GM19043 (cell line): Measurements from ENCODE around the gene CSMD2.

Experiments used
- ATAC-seq: cut with Tn5 transposase; IDR thresholded peaks from one replicate; pipeline ENCODE4 v1.9.1; 2021; ENCODE audit warnings: low read depth; ENCODE audit not compliant: unreplicated experiment

CSMD2 gene

DNA sequence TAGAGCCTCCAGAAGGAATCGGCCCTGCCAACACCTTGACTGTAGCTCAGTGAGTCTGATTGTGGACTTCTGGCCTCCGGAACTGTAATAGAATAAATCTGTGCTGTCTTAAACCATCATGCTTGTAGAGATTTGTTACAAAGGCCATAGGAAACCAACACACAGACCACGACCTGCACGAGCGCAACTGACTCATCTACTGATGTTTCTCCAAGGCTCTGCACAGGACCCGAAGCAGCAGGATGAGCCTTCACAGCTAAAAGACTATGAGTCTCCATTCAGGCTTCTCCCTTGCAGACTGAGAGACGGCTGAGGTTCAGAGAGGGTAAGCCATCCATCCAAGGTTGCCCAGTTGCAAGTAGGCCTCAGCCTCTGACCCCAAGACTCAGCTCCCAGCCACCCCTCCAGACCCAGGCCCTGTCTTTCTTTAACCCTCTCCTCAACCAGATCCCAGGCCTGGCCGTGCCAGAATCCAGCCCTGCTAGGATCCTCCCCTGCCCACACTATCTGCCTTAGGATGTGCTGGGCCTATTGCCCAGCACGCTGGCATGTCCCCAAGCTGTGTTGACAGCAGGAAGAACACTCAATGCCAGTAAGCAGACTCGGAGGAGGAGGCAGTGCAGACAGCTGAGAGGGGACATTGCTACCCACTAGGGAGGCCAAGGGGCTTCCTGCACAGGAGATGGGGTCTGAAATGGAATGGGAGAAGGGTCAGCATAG, 192.2 kb downstream of the CSMD2 start:
- no peak for ATAC-seq

DNA sequence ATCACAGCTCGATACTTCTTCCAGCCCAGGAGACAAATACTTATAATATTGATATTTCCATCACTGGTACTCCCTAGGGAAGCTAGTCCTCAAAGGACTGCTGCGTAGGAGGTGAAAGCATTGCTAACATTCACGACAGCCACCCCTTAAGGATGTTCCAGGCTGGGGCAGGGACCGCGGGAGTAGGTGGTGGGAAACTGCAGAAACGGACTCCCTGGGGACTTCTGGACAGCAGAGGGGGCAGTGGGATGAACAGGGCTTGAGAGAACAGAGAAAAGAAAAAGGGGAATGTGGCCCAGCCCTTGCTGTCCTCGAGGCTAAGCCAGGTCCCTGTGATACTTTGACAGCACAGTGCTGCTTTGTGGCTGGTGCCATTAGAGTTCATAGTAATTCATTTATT, 193.1 kb downstream of the CSMD2 start:
- ATAC-seq = no peak

DNA sequence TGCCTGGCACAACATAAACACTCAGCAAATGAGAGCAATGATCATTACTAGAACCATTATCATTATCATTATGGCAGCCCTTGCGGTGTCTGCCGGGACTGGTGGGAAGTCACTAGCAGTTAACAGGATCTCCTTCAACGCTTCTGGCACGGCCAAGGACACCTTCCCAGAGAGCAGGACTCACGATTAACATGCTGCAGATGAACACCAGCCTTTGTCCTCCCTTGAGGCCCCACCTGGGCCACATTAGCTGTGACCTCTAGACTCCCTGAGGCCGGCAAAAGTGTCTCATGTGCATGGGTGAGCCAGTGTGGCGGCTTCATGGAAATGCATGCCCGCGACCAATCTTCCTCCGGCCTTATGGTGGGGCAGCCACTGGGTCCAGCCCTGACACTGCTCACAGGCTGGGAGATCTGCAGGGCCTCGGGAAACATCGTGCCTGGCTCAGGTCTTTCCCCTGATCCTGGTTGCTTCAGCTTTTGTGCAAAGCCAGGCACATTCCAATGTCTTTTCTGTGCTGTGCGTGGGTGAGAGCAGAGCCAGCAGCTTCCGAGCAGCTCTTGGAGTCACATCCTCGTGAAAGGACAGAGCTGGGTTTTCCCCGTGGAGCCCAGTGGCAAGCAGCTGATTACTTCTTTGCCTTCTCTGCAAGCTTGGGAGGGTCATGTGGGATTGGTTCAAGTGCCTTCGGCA, 193.9 kb downstream of the CSMD2 start:
- no peak for ATAC-seq

DNA sequence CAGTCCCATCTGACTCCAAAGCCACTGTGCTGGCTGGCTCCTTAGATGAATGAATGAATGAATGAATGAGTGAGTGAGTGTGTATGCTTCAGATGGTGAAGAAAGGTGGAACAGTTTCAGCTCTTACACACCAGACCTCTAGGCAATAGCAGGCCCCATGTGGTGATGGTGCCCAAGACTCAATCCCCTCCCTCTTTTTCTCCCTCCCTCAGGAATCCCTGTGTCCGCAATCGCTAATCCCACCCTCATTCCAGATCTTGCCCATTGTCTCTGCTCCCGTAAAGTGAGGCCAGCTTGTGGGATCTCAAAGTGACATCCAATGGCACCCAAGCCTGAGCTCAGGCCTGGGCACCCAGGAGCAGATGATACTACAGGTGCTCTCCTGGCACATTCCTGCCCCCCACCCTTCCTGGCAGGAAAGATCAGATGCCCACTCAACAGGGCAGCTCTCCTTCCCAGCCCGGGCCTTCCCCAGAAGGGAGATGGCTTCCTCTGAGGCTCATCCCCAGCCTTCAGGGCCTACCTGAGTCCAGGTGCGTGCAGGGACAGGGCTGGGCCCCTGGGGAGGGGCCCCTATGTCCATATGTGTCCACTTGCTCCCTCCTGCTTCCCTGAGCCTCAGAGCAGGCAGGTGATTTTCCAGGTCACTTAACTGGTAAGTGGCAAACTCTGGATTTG, 194.7 kb downstream of the CSMD2 start:
- ATAC-seq = no peak

DNA sequence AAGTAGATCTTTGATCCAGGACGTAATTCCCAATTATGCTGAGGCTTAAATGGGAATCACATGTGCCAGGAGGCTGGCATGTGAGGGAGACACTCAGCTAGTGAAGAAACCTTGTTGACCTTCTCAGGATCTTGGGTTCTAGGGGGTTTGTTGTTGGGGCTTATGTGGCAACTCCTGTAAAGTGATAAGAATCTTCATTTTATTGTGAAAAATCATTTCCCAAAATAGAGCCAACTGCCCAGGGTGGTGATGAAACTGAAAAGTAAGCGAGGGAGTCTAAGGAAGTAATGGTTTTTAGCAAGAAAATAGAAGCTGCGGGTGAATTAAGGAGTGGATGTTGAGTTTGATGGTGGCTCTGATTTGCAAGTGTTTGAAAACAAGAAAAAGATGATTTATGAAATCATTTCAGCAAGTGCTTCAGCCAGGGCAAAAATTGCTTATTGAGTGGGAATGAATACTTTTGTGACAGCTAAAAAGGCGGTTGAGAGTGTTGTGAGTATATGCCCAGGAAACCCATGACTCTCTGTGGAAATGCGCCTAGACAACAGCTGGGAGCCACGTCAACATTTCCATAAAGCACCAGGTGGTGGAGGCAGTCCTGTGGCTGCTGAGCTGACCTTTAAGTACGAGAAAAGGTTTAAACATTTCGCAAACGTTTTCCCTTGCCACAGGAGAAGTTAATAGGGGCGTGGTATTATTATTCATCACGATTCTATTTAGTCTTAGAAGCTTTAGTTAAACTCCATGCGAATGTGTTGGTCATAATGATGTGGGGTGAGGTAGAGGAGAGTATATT, 198.5 kb downstream of the CSMD2 start:
- no peak for ATAC-seq

DNA sequence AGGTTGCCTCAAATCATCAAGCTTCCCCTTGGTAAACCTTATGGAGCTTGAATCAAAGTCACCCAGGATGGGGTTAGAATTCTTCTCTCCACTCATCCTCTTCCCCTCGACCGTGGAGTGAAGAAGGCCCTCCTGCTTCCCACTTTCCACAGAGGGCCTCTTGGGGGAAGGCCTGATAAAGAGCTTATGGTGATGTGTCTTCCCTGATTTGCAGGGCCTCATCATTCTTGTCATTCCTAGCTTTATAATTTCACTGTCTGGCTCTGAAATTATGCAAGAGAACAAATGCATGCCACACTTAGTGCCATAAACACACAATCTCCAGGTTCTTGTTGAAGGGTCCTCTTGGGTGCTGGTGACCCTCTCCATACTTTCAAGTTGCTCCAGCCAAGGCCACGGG, 199.9 kb downstream of the CSMD2 start:
- ATAC-seq = no peak

DNA sequence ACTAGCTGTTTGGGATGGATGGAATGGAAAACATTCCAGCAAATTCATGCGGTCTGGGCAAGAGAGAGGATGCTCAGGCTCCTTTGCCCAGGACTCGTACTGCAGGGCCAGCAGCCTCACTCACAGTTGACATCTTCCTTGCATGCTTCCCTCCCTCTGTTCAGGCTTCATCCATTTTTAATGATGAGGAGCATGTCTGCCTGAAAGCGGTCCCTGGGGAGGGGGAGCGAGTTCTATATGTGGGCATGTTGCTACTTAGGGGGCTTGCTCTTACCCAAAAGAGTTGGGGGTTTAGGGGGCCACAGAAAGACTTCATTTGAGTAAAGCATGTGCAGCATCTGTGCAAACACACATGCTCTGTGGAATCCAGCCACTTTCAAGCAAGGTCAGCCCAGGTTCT, 203.0 kb downstream of the CSMD2 start:
- no peak for ATAC-seq

DNA sequence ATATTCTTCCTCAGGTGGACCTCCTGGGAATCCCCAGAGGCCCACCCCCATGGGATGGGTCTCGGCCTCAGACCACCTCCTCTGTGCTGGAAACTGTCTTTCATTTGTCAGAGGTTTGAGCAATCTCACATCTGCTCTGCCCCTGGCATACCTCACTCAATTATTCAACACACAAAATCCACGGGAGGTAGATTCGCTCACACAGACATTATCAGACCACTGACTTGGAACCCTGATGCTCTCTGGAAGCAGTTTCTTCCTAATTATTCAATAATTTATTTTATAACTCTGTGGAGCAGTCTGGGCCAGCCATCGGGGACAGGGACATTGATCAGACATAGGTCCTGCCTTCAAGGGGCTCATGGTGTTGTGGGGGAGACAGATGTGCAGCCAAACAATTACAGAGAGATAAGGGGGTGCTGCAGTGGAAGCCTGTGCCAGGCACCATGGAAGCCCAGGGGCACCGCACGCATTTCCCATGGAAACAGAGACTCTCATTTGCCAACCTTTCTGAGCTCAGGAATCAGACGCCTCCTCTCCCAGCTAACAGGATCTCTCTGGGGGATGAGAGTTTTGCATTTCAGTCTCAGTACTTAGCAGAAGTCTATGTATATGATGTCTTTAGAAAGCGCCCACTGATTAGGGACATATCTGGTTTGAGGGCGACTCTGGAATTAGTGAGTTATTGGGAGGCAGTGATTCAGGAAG, 204.7 kb downstream of the CSMD2 start:
- no peak for ATAC-seq

DNA sequence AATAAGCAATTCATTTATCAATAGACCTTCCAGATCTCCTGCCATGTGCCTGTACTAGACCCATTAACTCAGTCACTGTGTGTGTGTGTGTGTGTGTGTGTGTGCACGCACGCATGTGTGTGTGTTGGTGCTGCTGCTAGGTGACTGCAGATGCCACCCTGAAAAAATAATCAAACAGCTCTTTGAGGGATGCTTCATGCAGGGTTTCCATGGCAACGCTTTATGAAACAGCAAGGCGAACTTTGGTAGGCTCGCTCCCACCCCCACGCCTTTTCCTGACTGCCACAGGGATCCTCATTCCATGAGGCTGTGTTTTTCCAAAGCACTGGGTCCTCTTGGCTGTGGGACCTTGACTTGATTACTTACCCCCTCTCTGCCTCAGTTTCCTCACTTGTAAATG, 207.2 kb downstream of the CSMD2 start:
- ATAC-seq = no peak

DNA sequence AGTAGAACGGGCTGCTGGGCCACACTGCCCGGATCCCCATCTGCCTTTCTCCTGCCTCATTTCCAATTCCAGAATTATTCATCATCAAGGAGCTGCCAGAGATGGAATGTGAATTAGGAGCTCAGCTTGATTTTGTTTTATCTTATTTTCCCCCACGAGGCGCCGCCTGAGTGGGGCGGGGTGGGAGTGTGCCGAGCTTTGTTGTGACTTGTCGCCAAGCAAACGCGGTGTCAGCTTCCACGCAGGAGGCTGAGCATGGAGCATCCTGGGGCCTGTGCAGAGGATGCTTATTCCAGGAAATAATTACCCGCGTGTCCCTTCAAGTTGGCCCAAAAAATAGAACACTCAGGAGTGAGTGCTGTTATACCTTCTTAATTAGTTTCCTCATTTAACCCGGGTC, 209.9 kb downstream of the CSMD2 start:
- ATAC-seq = no peak

DNA sequence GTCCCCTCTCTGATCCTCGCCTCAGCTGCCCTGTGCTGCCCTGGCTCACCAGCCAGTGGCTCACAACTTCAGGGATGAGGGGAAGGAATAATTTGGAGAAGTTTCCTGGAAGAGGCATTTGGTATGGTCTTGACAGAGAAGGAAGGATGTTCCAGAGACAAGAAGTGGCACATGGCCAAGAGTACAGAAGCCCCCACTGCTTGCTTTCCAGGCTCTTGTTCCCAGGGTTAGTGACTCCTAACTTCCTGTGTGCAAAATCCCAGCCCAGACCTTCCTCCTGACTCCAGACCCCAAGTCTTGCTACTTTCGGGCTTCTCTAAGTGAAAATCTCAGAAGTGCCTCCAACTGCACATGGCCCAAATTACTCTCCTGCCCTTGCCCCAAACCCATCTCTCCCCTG, 215.5 kb downstream of the CSMD2 start:
- no peak for ATAC-seq

DNA sequence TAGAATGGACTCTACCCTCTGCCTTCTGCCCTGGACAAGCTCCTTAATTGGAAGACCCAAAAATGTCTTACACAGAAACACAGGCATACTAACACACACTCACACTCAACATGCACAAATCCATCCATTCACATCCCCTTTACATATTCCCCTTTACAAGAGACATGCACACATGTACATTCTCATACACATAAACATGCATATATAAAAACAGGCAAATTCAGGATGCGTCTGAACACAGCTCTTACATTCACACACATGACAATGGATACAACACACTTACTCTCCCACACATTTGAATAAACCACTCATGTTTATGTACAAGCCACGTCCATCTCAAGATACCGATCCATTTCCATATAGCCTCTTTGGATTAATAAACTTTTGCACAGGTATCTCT, 216.7 kb downstream of the CSMD2 start:
- ATAC-seq = no peak

DNA sequence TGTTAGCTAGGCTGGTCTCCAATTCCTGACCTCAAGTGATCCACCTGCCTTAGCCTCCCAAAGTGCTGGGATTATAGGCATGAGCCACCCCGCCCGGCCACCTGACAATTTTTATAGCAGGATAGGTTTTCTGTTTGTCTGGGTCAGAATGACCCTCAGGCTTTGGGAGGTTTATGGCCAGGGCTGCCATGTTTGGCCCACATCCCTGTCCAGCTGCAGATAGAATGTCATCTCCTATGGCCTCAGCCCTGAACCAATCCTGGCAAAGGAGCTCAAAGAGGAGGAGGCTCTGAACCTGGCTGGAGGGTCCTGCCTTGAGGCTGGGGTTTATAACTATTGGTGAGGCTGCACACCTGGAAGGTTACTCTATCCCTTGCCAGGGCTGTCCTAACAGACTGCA, 218.2 kb downstream of the CSMD2 start:
- ATAC-seq = no peak

DNA sequence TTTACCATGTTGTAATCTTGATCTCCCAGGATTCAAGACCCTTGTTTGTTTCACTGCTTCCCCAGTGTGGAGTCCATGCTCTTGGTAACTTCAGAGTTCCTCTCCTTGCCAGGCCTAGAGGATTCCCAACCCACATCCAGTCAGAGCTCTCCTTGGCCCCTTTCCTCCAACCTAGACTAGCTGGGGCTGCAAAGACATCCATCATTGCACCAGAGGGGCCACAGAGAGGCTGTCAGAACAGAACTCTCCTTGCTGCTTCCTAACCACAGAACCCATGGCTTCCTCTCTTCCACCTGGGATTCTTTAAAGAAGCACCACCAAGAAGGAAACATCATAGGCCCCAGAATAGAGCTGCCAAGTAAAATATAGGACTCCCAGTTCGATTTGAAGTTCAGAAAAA, 220.2 kb downstream of the CSMD2 start:
- ATAC-seq = no peak

DNA sequence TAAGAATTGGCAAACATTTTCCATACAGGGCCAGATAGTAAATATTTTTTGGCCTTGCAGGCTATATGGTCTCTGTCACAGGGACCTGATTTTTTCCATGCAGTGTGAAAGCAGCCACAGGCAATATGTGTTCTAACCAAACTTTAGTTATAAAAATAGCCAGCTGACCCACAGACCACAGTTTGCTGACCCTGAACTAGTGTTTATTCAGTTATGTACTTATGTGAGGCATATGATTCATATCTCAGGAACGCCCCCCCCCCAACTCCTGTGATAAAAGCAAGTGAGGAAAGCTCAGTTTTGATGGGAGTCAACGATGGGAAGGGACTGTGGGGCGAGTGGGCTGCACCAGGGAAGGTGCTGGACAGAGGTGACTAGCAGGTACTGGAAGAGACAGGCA, 221.1 kb downstream of the CSMD2 start:
- ATAC-seq = no peak

DNA sequence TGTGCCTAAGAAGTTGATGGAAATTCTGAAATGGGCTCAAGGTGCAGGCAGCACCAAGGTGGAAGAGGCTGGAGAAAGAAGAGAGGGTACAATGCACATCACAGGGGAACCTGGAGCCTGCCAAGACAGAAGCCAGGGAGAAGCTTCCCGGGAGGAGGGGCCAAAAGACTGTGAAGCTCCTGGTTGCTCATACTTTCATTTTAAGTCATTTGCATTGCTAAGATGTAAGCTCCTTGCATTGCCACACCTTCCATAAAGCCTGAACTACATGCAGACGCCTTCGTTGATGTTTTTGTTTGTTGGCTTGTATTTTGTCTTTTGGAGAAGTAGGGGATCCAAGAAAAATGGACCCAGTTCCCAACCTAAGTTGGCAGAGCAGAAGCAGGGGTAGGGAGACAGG, 232.2 kb downstream of the CSMD2 start:
- no peak for ATAC-seq

DNA sequence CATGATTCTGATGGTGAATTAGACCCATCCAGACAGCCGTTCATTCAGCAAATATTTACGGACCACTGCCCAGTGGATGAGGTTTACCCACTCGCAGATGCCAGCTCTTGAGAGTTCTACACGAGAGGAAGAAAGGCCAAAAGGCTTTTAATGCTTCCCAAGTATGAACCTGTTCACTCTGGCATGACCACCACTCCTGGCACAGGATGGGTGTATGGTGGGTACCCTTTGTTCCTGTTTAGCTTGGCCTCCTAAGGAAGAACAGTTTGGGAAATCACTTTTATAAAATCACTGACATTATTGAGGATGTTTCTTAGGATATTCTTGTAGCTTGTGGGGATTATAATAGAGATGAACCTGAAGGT, 233.9 kb downstream of the CSMD2 start:
- ATAC-seq = no peak

DNA sequence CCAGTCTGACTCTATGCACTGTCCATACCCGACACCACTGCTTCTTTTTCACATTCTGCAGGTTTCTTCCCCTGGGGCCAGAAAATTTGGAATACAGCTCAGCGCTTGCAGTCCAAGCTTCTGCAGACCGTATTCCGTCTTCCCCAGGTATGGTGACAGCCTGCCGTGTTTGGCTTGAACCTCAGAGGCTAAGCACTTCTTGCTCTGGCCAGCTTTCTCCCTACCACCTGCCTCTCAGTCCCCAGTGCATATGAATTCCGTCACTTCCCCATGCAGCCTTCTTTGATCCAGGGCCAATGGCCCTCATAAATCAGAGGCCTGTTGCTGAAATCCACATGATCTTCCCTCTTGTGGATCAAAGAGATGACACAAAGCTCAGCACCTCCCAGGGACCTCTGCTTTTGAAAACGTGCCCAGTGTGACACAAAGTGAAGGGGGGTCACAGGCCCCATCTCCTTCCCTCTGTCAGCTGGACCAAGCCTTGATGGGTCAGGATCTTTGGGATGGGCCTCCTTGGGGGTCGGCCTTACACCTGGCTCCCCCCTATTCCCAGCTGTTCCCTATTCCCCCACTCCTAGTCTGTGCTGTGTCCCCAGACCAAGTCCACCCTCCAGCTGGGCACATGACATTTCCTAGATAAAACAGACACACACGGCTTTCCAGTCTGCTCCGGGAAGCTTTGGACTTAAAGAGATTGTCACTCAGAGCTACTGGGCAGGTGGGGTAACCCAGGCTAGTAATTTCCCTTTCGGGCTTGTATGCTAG, 234.5 kb downstream of the CSMD2 start:
- ATAC-seq = no peak

DNA sequence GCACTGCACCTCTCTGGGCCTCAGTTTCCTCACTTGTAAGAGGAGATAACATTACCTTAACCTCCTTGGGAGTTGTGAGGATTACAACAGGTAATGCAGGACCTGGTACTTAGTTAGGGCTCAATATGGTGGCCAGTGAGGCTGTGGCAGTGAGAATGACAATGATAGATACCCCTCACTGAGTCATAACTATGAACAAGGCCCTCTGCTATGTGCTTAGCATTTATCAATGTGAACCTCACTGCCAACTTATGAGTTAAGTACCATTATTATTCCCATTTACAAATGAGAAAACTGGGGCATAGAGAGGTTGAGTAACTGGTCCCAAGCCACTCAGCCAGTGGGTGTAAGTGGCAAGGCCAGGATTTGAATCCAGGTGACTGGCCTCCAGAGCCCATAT, 236.8 kb downstream of the CSMD2 start:
- ATAC-seq = no peak

DNA sequence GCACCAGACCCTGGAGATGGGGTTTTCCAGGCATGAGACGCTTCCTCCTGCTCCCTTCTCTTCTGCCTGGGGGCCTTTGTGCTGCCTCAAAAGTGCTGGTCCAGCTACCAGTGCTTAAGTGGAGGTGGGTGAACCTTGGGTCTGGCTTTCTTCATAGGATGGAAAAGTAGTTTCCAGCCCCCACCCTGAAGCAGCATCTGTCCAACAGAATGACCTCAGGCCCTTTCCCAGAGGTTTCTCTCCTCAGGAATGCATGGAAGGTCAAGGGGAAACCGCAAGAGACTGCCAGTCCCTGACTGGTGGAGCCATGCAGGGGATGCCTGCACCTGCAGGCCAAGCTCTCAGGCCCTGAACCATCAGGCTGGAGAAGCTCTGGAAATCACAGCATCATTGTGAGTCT, 237.3 kb downstream of the CSMD2 start:
- ATAC-seq = no peak
